SH-SY5Y (cell line): ENCODE measurements around the gene ITPR1.

ENCODE experiments used
- GATA2 ChIP-seq: IDR thresholded peaks from 2 replicates; pipeline ENCODE4 v1.6.1; 2011; ENCODE audit warnings: mild to moderate bottlenecking, low read depth, low read length
- GATA3 ChIP-seq: IDR thresholded peaks from 2 replicates; pipeline ENCODE4 v1.6.1; 2011; ENCODE audit warnings: low read depth, mild to moderate bottlenecking, low read length, moderate library complexity

Gene ITPR1

GRCh38 chr3:4656626-4657328, 163.6 kb downstream of the ITPR1 start:
- TF ChIP-seq GATA2 (no peak), GATA3 (no peak)

- TF ChIP-seq GATA2 (no peak), GATA3 (no peak)
Measured at GRCh38 chr3:4660936-4661335, 167.8 kb downstream of the ITPR1 start.

GRCh38 chr3:4664412-4664811, 171.3 kb downstream of the ITPR1 start:
- TF ChIP-seq GATA3 (no peak), GATA2 (no peak)

- TF ChIP-seq GATA3 = no peak
- no peak for TF ChIP-seq GATA2
Measured at GRCh38 chr3:4665197-4665596, 172.0 kb downstream of the ITPR1 start.

- TF ChIP-seq GATA3 (no peak), GATA2 (no peak)
Measured at GRCh38 chr3:4666071-4666470, 172.9 kb downstream of the ITPR1 start.

GRCh38 chr3:4670352-4670751, 177.2 kb downstream of the ITPR1 start:
- TF ChIP-seq GATA2 (no peak), GATA3 (no peak)

GRCh38 chr3:4672725-4673275, 179.7 kb downstream of the ITPR1 start:
- no peak for TF ChIP-seq GATA3
- no peak for TF ChIP-seq GATA2

GRCh38 chr3:4674216-4674615, 181.1 kb downstream of the ITPR1 start:
- TF ChIP-seq GATA2 (no peak), GATA3 (no peak)

GRCh38 chr3:4675704-4676103, 182.6 kb downstream of the ITPR1 start:
- TF ChIP-seq GATA3 = no peak
- no peak for TF ChIP-seq GATA2

- TF ChIP-seq GATA3 (no peak), GATA2 (no peak)
Measured at GRCh38 chr3:4678320-4678719, 185.2 kb downstream of the ITPR1 start.

GRCh38 chr3:4680227-4680691, 187.1 kb downstream of the ITPR1 start:
- TF ChIP-seq GATA2 (no peak), GATA3 (no peak)

- no peak for TF ChIP-seq GATA3
- no peak for TF ChIP-seq GATA2
Measured at GRCh38 chr3:4680871-4681300, 187.7 kb downstream of the ITPR1 start.

GRCh38 chr3:4681301-4681700, 188.2 kb downstream of the ITPR1 start:
- TF ChIP-seq GATA2 = no peak
- TF ChIP-seq GATA3 = no peak

GRCh38 chr3:4684117-4684516, 191.0 kb downstream of the ITPR1 start:
- TF ChIP-seq GATA3 (no peak), GATA2 (no peak)

GRCh38 chr3:4684976-4685375, 191.8 kb downstream of the ITPR1 start:
- TF ChIP-seq GATA3 (no peak), GATA2 (no peak)
